Measurements from ENCODE around the gene CEND1.

GRCh38 chr11:791658-792534 is 2.0 kb upstream of the CEND1 start:
- TF ChIP-seq POLR2A (IDR thresholded peaks at IDR 0.05; ENCODE audit: low read depth, low read length): no peak
- TF ChIP-seq POLR2AphosphoS5 (IDR thresholded peaks at IDR 0.05; ENCODE audit: low read depth, low read length): no peak
